ENCODE data around the gene SUSD1. TPM values are rescaled to one million over a fixed set of nuclear protein-coding genes. Genes with fewer than 3 reads are reported as not detected.
"Not testable (repeated sequence)": the region's sequence is repeated elsewhere in the genome, so short reads cannot be mapped to it uniquely, and the experiment has no call there.

The SUSD1 gene
- total and polyA plus RNA-seq, 2 donors (not counting 1 experiment from before 2014, with no cell fraction given) = 5.7 to 7.5 TPM

- peak overlapping the region; percentile 16 to 38 for H3K27ac ChIP-seq (ENCODE audit: low read length in 2 of 2)
These were observed 100.7 kb downstream of the SUSD1 start for GRCh38 chr9:112074250-112075008.

DNA sequence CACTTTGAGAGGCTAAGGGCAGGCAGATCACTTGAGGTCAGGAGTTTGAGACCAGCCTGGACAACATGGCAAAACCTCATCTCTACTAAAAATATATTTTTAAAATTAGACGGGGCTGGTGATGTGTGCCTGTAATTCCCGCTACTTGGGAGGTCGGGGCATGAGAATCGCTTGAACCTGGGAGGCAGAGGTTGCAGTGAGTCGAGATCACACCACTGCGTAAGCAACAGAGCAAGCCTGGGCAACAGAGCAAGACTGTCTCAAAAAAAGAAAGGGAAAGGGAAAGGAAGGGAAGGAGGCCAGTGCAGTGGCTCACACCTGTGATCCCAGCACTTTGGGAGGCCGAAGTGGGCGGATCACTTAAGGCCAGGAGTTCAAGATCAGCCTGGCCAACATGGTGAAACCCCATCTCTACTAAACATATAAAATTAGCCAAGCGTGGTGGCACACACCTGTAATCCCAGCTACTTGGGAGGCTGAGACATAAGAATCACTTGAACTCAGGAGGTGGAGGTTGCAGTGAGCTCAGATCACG, 101.4 kb downstream of the SUSD1 start:
- not testable (repeated sequence) for H3K9ac ChIP-seq (ENCODE audit: low read length); H3K27ac ChIP-seq (ENCODE audit: low read length in 2 of 2); ATAC-seq (ENCODE audit: low read depth); H3K9me3 ChIP-seq (ENCODE audit: control extremely low read depth in 1 of 3, control insufficient read depth in 2 of 3, insufficient read depth in 1 of 3, low read length in 2 of 3); H2AFZ ChIP-seq (ENCODE audit: insufficient read depth, low read depth, low read length, poor library complexity, severe bottlenecking); H4K20me1 ChIP-seq (ENCODE audit: control insufficient read depth, insufficient read depth, low read length, poor library complexity, severe bottlenecking); H3K4me3 ChIP-seq (ENCODE audit: control extremely low read depth in 1 of 5, extremely low read depth in 1 of 5, insufficient read depth in 1 of 5, low read depth in 2 of 5, low read length in 4 of 5); H3K27me3 ChIP-seq (replicated peaks in 1 of 4; ENCODE audit: control extremely low read depth in 1 of 4, control insufficient read depth in 3 of 4, insufficient read depth in 4 of 4, low read length in 3 of 4); H3K36me3 ChIP-seq (replicated peaks in 1 of 2; ENCODE audit: control extremely low read depth in 1 of 2, control insufficient read depth in 1 of 2, extremely low read depth in 1 of 2, insufficient read depth in 2 of 2, low read length in 1 of 2); H3K27me3 Mint-ChIP-seq; DNase-seq; H3K9me3 Mint-ChIP-seq (ENCODE audit: insufficient read depth); H3K79me2 ChIP-seq (ENCODE audit: control insufficient read depth, insufficient read depth, low read length)
- H3K4me2 ChIP-seq (replicated peaks; ENCODE audit: low read depth, low read length, poor library complexity, severe bottlenecking) = peak overlapping the region; percentile 63
- Mint-ChIP-seq H3K27ac (peak overlapping the region; percentile 66), H3K4me1 (peaks cover 70% of the 10 kb centered on the region), H3K4me3 (peak overlapping the region; percentile 11)
- 88% methylated on average over 6 of the region's 10 CpGs for WGBS (ENCODE audit: insufficient coverage)
- ChIA-PET CTCF (interaction anchor here (0.5 to 11.5 kb wide), 38 partner anchors 8 to 314 kb away, joined by 3 to 274 read pairs (median 7); partner anchors contain the start of genes PTBP3 and UGCG), POLR2A (interaction anchor here (0.6 kb wide), 2 partner anchors 147 to 150 kb away, joined by 4 to 5 read pairs; no protein-coding TSS in a partner anchor)
- peaks cover 42 to 76% of the 10 kb centered on the region in 2 donors for H3K4me1 ChIP-seq (ENCODE audit: control insufficient read depth in 2 of 2, insufficient read depth in 2 of 2, low read length in 2 of 2)
- intact Hi-C loops (cut with micrococcal nuclease) = loop anchor here (1.0 to 10.0 kb wide), 7 partner anchors 41 to 475 kb away; no protein-coding TSS in a partner anchor

More at GRCh38 chr9:112074250-112075008, 100.7 kb downstream of the SUSD1 start:
- Histone ChIP-seq H3K4me1 (ENCODE audit: control insufficient read depth in 2 of 2, insufficient read depth in 2 of 2, low read length in 2 of 2) (peaks cover 39 to 72% of the 10 kb centered on the region in 2 donors), H3K4me2 (replicated peaks; ENCODE audit: low read depth, low read length, poor library complexity, severe bottlenecking) (peak overlapping the region; percentile 63), H3K9me3 (ENCODE audit: control extremely low read depth in 1 of 3, control insufficient read depth in 2 of 3, insufficient read depth in 1 of 3, low read length in 2 of 3) (peaks cover 0 to 4% (median 0%) of the 10 kb centered on the region in 3 donors), H3K79me2 (ENCODE audit: control insufficient read depth, insufficient read depth, low read length) (no peaks in the 10 kb centered on the region), H3K9ac (ENCODE audit: low read length) (peak overlapping the region; percentile 20), H2AFZ (ENCODE audit: insufficient read depth, low read depth, low read length, poor library complexity, severe bottlenecking) (peak overlapping the region; percentile 32), H3K36me3 (replicated peaks in 1 of 2; ENCODE audit: control extremely low read depth in 1 of 2, control insufficient read depth in 1 of 2, extremely low read depth in 1 of 2, insufficient read depth in 2 of 2, low read length in 1 of 2) (no peaks in the 10 kb centered on the region), H3K4me3 (ENCODE audit: control extremely low read depth in 1 of 5, extremely low read depth in 1 of 5, insufficient read depth in 1 of 5, low read depth in 2 of 5, low read length in 4 of 5) (peak overlapping the region in 1 of 5 experiments; percentile 9), H3K27me3 (replicated peaks in 1 of 4; ENCODE audit: control extremely low read depth in 1 of 4, control insufficient read depth in 3 of 4, insufficient read depth in 4 of 4, low read length in 3 of 4) (no peaks in the 10 kb centered on the region), H4K20me1 (ENCODE audit: control insufficient read depth, insufficient read depth, low read length, poor library complexity, severe bottlenecking) (no peaks in the 10 kb centered on the region)
- WGBS (ENCODE audit: insufficient coverage) = 81% methylated on average over 8 of the region's 11 CpGs
- ChIA-PET CTCF (interaction anchor here (0.5 to 11.5 kb wide), 93 partner anchors 8 to 1581 kb away, joined by 3 to 274 read pairs (median 4); partner anchors contain the start of genes DNAJC25, HSDL2, PTBP3 and UGCG), POLR2A (interaction anchor here (0.7 to 1.5 kb wide), 6 partner anchors 38 to 302 kb away, joined by 4 to 8 read pairs (median 4); no protein-coding TSS in a partner anchor)
- ATAC-seq (ENCODE audit: low read depth) = peak; percentile 80
- Mint-ChIP-seq H3K9me3 (ENCODE audit: insufficient read depth) (no peaks in the 10 kb centered on the region), H3K4me1 (peaks cover 65% of the 10 kb centered on the region), H3K27ac (peak overlapping the region; percentile 77), H3K4me3 (peak overlapping the region; percentile 74), H3K27me3 (no peaks in the 10 kb centered on the region)
- DNase-seq = peak; percentile 82
- TF ChIP-seq, protein P1, sequence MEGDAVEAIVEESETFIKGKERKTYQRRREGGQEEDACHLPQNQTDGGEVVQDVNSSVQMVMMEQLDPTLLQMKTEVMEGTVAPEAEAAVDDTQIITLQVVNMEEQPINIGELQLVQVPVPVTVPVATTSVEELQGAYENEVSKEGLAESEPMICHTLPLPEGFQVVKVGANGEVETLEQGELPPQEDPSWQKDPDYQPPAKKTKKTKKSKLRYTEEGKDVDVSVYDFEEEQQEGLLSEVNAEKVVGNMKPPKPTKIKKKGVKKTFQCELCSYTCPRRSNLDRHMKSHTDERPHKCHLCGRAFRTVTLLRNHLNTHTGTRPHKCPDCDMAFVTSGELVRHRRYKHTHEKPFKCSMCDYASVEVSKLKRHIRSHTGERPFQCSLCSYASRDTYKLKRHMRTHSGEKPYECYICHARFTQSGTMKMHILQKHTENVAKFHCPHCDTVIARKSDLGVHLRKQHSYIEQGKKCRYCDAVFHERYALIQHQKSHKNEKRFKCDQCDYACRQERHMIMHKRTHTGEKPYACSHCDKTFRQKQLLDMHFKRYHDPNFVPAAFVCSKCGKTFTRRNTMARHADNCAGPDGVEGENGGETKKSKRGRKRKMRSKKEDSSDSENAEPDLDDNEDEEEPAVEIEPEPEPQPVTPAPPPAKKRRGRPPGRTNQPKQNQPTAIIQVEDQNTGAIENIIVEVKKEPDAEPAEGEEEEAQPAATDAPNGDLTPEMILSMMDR (IDR thresholded peaks at IDR 0.05) = peak; percentile 99
- no peak for TF ChIP-seq EZH2 (IDR thresholded peaks at IDR 0.05; ENCODE audit: borderline replicate concordance, insufficient read depth, low read depth, low read length, poor library complexity, severe bottlenecking)
- intact Hi-C loops (cut with micrococcal nuclease) = loop anchor here (1.0 to 10.0 kb wide), 7 partner anchors 42 to 476 kb away; no protein-coding TSS in a partner anchor

Data from B cell (primary cell).